KMS-11 (cell line): ENCODE measurements around the gene CD274.
"Not testable (repeated sequence)": the region's sequence is repeated elsewhere in the genome, so short reads cannot be mapped to it uniquely, and the experiment has no call there.

Experiments
- H2AFZ ChIP-seq: fragments of 200-600 bp; sonication (generic); 2 replicates; pipeline ENCODE4 v1.6.1; 2016; ENCODE audit warnings: antibody characterized with exemption, mixed run types, low read depth
- H3K27ac ChIP-seq: fragments of 200-600 bp; sonication (generic); 2 replicates; pipeline ENCODE4 v1.6.1; 2016; ENCODE audit warnings: mild to moderate bottlenecking, mixed run types
- H3K27me3 ChIP-seq: fragments of 200-600 bp; sonication (generic); 2 replicates; pipeline ENCODE4 v1.6.1; 2017; ENCODE audit warnings: mild to moderate bottlenecking, low read depth, mixed run types, moderate library complexity; ENCODE audit not compliant: insufficient read depth
- H3K36me3 ChIP-seq: fragments of 200-600 bp; sonication (generic); 2 replicates; pipeline ENCODE4 v1.6.1; 2017; ENCODE audit warnings: mild to moderate bottlenecking, mixed run types; ENCODE audit not compliant: insufficient read depth
- H3K4me1 ChIP-seq: fragments of 200-600 bp; sonication (generic); 2 replicates; pipeline ENCODE4 v1.6.1; 2016; ENCODE audit warnings: mild to moderate bottlenecking, low read depth, mixed run types; ENCODE audit not compliant: poor library complexity, severe bottlenecking
- H3K4me2 ChIP-seq: fragments of 200-600 bp; sonication (generic); 2 replicates; pipeline ENCODE4 v1.7.0; 2016; ENCODE audit warnings: mild to moderate bottlenecking, mixed run types
- H3K4me3 ChIP-seq: fragments of 200-600 bp; sonication (generic); IDR thresholded peaks from 2 replicates; pipeline ENCODE4 v1.6.1; 2017; ENCODE audit warnings: low read depth, low read length, mixed read lengths; ENCODE audit not compliant: insufficient read depth
- H3K79me2 ChIP-seq: fragments of 200-600 bp; sonication (generic); 2 replicates; pipeline ENCODE4 v1.6.1; 2016; ENCODE audit warnings: low read depth, mixed run types; ENCODE audit not compliant: insufficient read depth
- H3K9ac ChIP-seq: fragments of 200-600 bp; sonication (generic); 2 replicates; pipeline ENCODE4 v1.6.1; 2016; ENCODE audit warnings: mild to moderate bottlenecking, mixed run types
- H4K20me1 ChIP-seq: fragments of 200-600 bp; sonication (generic); 2 replicates; pipeline ENCODE4 v1.6.1; 2016; ENCODE audit warnings: mild to moderate bottlenecking, mixed run types; ENCODE audit not compliant: insufficient read depth
- TF ChIP-seq, protein P1 (sequence below): fragments of 200-600 bp; sonication (generic); conservative IDR thresholded peaks from 2 replicates; pipeline ENCODE4 v1.6.1; 2017; ENCODE audit warnings: low read depth, mild to moderate bottlenecking, antibody characterized with exemption, low read length, moderate library complexity, mixed read lengths

The CD274 gene

DNA sequence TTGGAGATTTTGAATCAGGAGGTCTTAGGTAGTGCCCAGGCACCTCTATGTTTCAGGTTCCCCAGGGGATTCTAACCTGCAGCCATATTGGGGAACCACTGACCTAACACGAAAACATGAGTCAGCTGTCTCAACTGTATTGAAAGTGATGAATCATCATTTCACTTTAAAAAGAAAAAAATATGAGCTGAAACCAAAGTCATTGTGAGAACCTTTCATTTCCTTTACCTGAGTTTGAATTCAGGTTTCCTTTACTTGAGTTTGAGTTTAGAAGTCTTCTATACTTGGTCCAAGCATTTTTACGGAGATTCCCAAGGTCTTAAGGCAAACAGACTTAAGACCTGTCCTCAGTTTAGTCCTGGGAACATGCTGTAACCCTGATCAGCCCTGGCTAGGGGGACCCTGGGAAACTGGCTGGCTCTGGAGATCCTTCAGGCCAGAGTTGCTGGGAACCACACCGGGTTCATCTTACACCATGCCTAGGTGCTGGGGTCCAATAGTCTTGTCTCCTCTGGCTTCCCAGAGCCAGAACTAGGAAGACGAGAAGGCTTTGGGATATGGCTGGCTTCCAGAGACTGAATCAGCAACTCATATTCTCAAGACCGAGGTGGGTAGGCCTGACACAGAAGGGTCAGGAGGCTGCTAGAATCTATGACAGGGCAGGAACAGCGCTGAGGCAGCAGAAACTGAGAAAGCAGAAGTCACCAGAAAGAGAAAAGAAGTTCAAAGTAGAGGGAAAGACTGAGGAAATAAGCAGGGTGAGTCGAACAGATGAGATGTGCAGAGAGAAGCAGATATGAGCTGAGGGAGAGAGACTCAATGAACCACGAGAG is 43.6 kb downstream of the CD274 start:
- H3K36me3 ChIP-seq = no peaks in the 10 kb centered on the region
- no peaks in the 10 kb centered on the region for H4K20me1 ChIP-seq
- no peak overlapping the region for H3K4me3 ChIP-seq
- H3K27ac ChIP-seq = peak overlapping the region; percentile 97
- no peaks in the 10 kb centered on the region for H3K27me3 ChIP-seq
- TF ChIP-seq, protein P1, sequence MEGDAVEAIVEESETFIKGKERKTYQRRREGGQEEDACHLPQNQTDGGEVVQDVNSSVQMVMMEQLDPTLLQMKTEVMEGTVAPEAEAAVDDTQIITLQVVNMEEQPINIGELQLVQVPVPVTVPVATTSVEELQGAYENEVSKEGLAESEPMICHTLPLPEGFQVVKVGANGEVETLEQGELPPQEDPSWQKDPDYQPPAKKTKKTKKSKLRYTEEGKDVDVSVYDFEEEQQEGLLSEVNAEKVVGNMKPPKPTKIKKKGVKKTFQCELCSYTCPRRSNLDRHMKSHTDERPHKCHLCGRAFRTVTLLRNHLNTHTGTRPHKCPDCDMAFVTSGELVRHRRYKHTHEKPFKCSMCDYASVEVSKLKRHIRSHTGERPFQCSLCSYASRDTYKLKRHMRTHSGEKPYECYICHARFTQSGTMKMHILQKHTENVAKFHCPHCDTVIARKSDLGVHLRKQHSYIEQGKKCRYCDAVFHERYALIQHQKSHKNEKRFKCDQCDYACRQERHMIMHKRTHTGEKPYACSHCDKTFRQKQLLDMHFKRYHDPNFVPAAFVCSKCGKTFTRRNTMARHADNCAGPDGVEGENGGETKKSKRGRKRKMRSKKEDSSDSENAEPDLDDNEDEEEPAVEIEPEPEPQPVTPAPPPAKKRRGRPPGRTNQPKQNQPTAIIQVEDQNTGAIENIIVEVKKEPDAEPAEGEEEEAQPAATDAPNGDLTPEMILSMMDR = no peak
- no peaks in the 10 kb centered on the region for H3K79me2 ChIP-seq
- H3K9ac ChIP-seq = peak overlapping the region; percentile 80
- peaks cover 35% of the 10 kb centered on the region for H3K4me1 ChIP-seq
- peak overlapping the region; percentile 80 for H3K4me2 ChIP-seq
- H2AFZ ChIP-seq = peak overlapping the region; percentile 65

DNA sequence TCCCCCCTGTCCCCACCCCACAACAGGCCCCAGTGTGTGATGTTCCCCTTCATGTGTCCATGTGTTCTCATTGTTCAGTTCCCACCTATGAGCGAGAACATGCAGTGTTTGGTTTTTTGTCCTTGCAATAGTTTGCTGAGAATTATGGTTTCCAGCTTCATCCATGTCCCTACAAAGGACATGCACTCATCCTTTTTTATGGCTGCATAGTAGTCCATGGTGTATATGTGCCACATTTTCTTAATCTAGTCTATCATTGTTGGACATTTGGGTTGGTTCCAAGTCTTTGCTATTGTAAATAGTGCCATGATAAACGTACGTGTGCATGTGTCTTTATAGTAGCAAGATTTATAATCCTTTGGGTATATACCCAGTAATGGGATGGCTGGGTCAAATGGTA is 44.4 kb downstream of the CD274 start:
- peaks cover 35% of the 10 kb centered on the region for H3K4me1 ChIP-seq
- not testable (repeated sequence) for H3K27me3 ChIP-seq, H3K4me3 ChIP-seq, H3K4me2 ChIP-seq, H3K79me2 ChIP-seq, H3K9ac ChIP-seq, H3K36me3 ChIP-seq, H2AFZ ChIP-seq, H4K20me1 ChIP-seq
- peak overlapping the region; percentile 97 for H3K27ac ChIP-seq

DNA sequence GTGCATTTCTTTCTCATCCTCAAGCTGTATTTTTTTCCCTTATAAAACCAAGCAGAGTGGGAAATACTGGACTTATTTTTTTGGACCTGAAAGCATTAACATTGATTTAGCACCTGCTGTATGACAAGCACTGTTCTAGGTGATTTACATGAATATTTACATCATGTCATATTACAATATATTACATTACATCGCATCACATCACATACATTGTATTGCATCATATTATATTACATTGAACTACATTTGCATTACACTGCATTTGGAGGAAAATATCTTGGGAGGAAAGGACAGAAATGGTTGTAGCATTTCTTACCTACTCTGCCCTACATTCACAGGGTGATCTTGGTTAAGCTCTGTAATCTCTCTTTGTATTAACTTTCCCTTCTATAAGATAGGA is 48.8 kb downstream of the CD274 start:
- Histone ChIP-seq H3K79me2 (no peaks in the 10 kb centered on the region), H2AFZ (no peak overlapping the region), H3K27ac (no peak overlapping the region), H3K36me3 (no peaks in the 10 kb centered on the region), H3K4me2 (no peak overlapping the region), H3K4me1 (peaks cover 21% of the 10 kb centered on the region), H4K20me1 (no peaks in the 10 kb centered on the region), H3K9ac (no peak overlapping the region), H3K27me3 (no peaks in the 10 kb centered on the region), H3K4me3 (no peak overlapping the region)
- TF ChIP-seq, protein P1 = no peak

DNA sequence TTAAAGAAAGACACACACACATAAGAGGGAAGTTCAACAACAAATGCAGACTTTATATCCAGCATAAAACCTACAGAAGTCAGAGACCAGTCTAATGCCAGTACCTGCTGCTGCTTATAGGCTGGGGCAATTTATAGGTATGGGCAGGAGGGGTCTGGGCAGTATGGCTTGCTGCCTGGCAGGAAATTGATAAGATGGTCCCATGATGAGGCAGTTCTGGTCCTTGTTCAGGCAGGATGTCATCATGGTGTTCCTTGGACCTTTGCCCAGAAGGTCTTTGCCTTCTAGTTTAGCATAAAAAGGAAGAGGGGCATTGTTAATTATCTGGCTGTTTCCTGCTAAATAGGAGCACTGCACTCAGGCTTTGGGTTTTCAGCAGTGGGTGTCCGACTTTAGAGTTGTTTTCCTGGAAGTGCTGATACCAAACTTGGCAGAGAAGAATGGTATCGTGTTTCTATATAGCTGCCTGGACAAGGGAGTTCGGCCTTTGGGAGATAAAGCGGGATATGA is 49.6 kb downstream of the CD274 start:
- H3K27me3 ChIP-seq = no peaks in the 10 kb centered on the region
- H3K9ac ChIP-seq = no peak overlapping the region
- H3K79me2 ChIP-seq = no peaks in the 10 kb centered on the region
- no peak overlapping the region for H3K27ac ChIP-seq
- H3K4me3 ChIP-seq = no peak overlapping the region
- TF ChIP-seq, protein P1 = no peak
- no peak overlapping the region for H2AFZ ChIP-seq
- H3K4me2 ChIP-seq = no peak overlapping the region; the same call in 1 of the 2 replicates
- no peaks in the 10 kb centered on the region for H3K36me3 ChIP-seq
- H4K20me1 ChIP-seq = no peaks in the 10 kb centered on the region
- H3K4me1 ChIP-seq = peaks cover 14% of the 10 kb centered on the region
